CD4-positive, alpha-beta T cell treated with Interleukin-15 for 1 hour (primary cell): Measurements from ENCODE around the gene DBN1.
A peak's percentile ranks its signal among the peaks of the same experiment; 100 is the strongest.

ENCODE experiments used
- DNase-seq: peaks from one replicate; pipeline ENCODE4 v3.0.0-alpha.2; 2020

Gene DBN1

DNA sequence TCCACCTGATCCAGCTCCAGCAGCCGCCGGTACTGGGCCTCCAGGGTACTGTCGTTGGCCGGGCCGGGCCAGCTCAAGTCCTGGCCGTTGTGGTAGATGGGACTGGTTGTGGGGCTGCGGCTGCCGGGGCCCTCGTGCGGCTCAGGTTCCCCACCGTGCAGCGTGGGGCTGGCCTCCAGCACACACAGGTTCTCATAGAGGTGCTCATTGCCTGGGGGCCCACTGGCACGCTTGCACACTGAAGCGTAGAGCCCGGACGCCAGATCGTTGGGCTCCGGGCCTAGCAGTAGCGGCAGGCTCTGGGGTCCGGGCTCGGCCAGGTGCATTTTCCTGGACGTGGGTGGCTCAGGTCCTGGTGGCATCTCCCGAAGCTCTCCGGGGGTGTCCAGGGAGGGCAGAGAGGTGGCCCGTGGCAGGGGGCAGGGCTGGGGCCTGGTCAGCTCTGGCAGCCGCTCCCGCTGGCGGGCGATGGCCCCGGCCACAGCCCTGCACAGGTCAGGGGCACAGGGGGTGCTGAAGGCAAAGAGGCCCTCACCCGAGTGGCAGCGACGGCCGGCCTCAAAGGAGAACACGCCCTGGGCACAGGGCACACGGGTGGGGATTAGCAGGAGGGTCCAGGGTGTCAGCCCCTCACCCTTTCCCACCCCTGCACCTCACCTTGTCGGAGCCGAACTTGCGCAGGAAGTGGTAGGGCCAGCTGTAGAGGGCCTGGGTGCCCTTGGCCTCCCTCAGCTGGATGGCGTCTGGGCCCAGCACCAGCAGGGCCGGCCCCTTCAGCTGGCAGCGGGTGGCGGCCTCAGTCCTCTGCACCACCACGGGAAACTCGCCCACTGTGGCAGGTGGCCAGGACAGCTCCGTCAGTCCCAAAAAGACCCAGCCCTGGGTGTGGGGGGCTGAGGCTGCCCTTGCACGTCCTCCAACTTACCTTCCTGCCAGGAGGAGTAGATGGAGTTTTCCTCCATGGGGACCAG is 30.9 kb upstream of the DBN1 start:
- no peak for DNase-seq

DNA sequence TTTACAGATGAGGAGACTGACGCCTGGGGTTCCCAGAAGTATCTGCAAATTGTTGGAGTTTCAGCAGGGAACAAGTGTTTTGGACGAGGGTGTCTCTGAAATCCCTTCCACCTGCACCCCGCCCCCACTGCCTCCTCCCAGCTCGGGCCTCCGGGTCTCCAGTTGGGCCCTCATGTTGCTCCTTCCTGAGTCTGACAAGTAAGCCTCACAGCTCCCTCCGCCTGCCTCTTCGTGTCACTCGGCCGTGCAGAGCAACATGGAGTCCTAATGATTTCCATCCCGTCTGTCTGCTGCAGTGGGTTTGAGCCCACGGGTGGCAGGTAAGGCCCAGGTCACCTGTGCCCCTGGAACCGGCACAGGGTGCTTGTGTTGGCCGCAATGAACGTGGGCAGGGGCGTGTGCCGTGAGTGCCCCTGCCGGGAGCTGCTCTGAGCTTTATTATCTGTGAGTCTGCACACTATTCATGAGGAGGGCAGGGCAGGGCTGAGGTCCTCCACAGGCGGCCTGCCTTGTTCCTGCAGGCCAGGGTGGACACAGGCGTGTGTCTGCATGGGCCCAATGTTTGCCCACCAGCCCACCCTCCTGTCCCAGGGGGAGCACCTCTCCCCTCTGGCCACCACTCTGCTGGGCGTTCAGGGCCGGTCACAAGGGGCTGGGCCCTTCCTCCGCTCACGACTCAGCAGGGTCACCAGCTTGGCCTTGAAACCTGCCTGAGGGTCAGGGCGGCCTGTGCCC is 30.1 kb upstream of the DBN1 start:
- no peak for DNase-seq

DNA sequence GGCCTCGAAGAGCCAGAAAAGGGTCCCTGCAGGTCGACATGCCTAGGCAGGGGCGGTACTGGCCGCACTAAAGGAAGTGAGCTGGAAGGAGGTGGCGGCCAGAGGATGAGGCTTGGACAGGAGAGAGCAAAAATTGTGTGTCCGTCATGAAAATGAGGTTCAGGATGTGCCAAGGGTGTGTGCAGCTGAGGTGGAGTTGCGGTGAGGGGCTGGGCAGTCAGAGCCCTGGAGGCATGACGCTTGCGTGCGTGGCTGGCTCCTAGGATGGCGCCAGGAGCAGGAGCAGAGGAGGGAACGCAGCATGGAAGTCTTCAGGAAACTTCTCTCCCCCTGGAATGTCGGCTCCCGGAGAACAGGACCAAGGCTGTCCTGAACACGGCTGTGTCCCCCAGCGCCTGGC is 29.5 kb upstream of the DBN1 start:
- DNase-seq: no peak

DNA sequence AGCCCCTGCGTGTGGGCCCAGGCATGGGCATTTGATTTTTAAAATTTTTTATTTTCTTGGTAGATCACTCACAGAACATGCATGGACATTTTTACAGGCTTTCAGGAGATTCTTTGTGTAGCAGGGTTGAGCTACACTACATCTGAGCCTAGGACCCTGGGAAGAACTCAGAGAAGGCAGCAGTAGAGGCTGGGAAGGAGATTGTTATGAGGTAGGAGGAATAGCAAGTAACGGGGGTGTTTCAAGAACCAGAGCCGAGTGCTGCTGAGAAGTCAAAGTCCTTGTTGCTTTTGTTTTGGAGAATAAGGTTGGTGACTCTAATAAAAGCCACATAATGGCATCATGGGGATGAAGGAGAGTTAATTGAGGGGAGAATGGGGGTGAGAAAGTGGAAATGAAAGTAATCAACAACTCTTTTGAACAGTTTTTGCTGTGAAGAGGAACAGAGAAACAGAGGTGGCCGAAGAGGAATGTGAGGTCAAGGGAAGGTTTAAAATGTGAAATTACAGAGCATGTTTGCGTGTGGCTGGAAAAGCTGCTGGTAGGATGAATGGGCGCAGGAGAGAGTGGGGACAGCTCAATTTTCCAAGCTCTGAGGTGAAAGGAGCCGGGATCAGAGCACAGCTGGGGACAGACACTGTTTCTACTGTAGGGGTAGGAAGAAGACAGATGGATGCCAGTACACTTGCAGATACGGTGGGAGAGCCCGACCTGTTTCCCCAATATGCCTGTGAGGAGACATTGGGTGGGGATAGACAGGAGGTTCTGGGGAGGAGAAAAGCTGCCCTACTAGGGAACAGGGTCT is 28.6 kb upstream of the DBN1 start:
- no peak for DNase-seq

DNA sequence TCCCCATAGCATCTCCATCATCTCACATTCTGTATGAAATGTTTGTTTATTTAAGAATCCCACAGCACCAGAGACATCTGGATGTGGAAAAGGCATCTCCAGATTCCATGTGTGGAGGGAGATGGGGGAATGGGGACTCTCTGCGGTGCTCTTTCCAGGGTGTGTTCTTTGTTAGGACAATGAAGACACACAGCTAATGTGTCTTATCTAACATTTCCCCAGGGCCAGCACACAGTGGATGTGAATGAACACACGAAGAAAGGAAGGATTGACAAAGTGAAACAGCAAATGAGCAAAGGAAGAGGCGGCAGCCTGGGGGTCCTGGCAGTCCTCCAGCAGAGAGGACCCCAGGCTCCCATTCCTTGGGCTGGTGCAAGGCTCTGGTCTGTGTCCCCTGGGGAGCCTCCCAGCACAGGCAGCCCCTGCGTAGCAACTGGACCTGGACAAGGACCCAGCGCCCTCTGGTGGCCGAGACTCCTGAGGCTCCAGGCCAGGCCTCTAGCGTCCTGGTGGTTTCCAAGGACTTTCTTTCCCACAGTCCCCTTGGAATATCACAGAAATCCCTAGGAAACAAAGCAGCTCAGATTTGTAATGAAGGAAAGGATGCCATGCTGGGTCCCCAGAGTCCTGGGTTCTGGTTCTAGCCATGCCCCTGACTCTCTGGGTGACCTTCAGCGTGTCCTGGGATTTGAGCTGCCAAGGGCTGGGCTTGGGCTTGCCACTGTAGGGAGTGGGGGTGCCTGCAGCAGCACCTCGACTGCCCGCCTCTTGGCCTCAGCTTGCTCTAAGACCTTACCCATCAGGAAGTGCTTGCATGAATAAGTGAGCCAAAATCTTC is 27.5 kb upstream of the DBN1 start:
- peak; percentile 80 for DNase-seq

DNA sequence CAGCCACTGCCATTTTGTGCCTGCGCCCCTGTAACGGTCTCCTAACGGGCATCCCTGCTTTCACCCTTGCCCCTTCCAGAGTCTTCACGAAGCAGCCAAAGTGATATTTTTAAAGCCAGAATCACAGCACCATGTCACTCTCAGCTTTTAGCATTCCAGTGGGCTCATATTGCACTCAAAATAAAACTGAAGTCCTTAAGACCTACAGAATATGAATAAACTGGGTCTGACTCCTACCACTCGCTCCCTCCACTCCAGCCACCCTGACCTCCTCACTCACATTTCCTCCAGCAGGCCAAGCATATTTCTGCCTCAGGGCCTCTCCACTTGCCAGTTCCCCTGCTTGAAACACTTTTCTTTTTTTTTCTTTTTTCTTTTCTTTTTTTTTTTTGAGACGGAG is 26.4 kb upstream of the DBN1 start:
- DNase-seq: no peak

DNA sequence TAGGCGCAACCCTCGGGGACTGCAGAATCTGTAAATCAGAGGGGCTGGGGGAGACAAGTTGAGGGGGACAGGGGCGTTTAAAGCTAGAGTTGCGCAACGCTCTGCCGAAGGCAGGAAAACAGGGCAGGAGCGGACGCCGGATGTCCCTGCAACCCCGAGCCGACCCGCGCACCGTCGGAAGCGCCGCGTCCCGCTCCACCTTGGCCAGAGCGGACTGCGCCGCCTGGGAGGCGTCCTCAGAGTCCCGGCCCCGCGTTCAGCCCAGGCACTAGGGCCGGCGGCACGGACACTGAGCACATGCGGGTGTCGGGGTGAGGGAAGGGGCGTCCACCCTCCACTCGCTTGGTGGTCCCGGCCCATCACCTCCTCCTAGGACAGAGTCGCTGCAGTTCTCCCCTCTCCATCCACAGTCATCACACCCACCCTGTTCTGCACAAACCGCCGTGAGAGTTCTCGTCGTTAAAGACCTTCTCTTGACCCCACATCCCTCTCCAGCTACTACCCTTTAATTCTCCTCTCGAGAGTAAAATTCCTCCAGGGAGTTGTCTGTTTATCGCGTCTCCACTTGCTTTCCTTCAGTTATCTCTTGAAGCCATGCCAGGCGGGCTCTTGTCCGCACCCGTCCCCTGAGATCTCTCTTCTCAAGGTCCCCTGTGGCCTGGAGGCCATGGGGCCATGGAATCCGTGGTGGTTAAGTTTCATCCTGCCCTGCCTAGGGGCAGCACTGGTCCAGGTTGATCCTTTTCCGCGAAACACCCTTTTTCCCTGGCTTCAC is 24.8 kb upstream of the DBN1 start:
- DNase-seq: no peak

DNA sequence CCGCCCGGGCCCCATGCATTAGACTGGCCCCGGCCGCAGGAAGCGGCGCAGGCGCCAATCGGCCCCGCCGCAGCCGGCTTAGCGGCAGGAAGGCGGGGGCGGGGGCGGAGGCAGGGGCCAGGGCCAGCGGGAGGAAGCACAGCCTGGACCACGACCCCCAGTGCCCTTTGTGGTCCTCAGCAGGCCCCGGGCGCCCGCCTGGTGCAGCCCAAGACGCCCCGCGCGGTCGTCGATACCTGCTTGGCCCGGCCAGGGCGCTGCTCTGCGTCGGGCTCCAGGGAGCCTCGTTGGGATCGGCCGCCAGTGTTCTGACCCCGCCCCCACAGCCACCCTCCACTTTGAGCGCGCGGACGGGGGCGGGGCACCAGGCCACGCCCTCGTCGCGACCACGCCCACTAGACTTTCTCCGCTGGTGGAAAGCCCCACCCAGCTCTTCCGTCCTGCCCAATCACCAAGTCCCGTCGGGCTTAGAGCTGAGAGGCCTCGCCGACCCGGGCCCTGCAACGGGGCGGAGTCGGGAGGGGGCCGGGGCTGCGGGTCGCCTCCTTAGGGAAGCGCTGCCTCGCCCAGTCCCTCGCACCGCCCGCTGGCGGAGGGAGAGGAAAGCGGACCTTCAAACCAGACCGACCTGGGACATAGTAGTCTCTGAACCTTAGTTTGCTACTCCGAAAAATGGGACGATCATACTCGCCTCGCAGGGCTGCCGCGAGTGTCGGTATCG is 24.0 kb upstream of the DBN1 start, which contains the start of gene PDLIM7:
Gene PDLIM7, minus strand, starts transcription at position 313 of the 721 bp plus-strand sequence. CDS start 1,092 bp downstream, outside the sequence.
- peak; percentile 94 for DNase-seq

DNA sequence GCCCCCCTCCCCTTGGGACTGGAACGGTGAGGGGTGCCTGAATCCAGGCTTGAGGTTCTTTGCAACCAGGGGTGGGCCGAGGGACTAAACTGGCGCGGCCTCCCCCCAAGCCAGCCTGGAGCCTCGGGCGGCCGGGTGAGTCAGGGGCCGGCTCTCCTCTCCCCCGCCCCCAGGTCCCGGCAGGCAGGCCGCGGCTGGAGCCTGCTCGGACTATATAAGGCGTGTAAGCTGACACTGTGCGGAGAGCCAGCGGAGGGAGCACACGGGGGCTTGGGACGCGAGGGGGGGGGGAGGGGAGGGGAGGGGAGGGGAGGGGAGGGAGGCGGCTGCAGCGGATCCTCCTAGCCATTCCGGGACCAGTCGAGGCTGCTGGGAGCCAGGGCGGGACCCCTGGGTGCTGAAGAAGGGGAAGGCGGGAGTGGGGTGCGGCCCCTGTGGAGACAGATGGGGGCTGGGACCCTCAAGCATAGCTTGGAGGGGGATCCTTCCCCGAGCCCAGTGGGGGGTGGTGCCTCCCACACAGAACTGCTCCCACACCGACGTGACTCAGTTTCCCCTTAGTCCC is 23.4 kb upstream of the DBN1 start:
- DNase-seq: no peak

DNA sequence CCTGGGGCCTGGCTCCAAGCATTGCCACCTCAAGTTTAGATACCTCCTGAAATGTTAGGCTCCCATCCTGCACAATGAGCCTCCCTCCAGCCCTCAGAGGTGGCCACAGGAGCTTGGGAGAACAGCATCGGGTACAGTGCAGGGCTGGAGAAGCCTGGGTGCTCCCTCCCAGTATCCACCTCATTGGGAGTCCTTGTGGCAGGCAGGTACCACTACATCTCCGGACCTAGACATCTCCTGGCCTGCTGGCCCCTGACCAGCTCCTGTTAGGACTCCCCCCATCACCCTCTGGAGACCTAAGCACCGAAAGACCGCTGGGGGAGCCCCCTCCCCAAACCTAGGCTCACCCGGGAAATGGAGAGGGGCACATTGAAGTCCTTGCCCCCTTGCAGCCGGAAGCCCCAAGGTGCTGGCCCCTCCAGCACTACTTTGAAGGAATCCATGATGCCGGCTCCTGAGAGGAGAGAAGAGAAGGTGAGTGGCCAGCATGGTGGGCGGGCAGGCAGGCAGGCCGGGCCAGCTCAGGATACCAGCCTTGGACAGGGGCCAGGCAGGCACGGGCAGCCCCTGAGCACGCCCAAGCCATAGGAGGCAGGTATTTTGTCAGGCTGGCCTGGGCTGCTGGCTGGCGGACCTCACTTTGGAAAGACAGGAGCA is 22.8 kb upstream of the DBN1 start:
- DNase-seq: no peak

DNA sequence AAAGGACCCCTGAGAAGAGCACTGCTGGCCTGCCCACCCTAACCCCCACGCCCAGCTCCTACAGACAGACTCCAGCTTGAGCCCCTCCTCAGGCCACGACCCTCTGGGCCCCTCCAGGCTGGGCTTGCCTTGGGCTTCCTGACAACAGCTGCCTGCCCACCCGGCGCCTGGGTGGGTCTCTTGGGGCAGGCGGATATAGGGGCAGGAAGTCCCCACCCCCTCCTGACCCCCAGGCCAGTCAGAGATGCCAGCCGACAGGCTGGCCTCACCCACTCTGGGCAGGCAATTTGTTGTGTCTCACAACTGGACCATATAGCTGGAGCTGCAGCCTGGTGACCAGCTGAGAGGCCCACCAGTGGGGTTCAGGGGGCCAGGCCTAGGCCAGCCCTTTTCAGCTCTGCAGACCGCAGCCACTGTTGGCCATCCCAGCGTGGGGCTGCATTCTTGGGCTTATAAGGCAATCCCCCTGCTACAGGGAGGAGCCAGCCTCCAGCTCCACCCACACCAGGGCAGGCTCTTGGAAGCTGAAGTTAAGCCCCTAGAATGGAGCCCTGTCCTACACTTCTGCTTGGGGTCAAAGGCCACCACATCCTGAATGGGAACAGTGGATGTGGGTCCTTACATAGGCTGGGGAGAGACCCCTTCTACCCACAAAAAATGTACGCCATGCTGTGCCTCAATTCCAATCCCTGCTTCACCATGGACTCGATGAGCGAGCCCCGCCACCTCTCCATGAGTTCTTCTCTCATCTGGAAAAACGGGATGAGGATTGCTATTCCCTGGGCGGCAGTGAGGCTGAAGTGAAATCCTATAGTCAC is 22.0 kb upstream of the DBN1 start:
- no peak for DNase-seq

DNA sequence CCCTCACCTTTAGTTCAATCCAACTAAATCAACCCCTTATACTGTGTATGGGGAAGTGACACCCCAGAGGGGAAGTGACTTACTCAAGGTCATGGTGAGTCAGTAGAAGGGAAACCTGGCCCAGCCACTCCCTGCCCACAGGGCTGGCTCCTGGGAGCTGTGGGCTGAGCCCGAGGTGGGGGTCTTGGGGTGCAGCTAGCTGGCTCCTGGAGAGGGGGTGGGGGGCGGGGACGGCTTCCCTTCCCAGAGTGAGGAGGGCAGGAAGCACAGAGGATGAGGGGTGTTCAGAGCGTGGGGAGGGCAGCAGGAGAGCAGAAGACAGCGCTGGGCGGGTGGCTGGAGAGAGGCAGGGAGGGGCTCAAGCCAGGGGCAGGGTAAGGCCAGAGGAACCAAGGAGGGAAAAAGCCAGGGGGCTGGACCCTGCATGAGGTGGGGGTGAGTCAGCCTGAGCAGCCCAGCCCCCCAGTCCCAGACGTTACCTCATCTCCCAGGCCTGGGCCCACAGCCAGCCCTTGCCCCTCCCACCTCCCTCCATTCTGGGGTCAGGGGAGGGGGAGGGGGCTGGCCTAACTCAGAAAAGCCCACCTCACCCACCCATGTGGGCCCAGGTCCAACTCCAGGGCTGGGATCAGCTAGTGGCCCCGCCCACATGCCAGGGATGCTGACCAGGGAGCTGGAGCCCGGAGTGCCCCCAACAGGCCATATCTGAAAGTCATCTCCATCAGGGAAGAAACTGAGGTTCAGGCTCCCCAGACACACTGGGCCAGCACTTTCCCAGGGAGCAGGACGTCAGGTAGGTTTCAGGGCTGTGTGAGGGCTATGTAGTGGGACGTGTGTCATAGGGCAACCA is 21.1 kb upstream of the DBN1 start:
- DNase-seq: peak; percentile 75

DNA sequence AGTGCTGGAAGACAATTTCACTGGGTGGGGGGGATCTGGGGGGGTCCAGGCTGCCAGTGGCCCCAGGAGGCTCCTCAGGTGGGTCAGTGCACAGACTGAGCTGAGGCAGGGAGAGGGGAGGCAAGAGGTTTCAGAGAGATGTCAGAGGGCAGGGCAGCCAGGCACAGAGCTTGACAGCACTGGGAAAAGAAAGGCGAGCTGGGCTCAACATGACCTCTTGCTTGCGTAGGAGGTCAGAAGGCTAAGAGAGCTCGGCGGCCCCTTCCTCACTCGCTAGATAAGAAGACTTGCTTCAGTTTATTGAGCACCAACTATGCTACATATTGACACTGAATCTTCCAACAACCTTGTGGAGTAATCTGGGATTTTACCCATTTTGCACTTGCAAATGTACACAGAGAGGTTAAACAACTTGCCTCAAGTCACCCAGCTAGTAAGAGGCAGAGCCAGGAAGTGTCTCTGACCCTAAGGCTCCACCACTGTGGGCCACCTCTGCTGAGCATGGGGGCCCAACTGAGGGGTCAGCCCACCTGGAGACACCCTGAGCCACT is 20.4 kb upstream of the DBN1 start:
- no peak for DNase-seq

DNA sequence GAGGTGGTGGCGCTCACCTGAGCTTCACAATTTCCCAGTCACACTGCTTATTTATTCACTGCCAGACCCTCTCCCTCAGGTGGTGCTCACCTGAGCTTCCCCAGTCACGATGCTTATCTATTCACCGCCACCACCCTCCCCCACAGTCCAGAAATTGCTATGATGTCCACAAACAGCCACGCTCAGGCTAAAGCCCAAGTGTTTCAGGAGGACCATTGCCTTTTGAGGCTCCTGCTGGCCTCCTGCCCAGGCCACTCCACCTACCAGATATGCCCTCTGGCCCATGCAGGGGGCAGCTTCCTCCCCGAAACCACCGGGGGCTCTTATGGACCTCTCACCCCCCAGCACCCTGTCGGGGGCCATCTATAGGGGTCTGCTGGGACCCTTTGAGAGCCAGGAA is 19.4 kb upstream of the DBN1 start:
- no peak for DNase-seq

DNA sequence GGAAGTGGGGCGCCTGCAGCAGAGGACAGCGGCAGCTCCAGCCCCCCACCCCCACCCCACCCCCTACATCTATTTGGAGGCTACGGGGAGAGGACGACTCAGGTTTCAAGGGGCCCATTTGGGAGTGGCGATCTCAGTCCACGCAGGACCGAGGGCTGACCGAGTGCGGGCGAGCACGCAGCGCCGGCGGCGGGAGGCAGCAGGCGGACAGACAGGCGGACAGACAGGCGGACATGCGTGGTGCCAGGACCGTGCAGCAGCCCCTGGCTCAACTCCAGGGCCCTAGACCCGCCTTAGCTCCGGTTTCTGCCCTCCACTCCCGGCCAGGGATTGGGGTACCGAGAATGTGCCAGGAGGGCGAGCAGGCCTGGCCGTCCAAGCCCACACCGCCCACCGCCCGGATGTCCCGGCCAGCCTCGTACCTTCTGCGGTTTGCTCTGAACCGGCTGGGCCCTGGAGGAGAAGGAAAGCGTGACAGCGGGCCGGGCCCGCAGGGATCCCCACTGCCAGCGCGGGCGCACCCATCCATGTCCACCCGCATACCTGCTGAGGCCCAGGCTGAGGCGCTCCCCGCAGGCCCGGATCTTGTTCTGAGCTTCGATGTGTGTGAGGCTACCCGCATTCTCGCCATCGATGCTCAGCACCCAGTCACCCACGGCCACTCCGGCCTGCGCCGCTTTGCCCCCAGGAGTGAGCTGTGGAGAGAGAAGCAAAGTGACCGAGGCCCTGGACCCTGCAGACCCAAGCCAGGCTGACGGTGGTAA is 18.7 kb upstream of the DBN1 start:
- no peak for DNase-seq

DNA sequence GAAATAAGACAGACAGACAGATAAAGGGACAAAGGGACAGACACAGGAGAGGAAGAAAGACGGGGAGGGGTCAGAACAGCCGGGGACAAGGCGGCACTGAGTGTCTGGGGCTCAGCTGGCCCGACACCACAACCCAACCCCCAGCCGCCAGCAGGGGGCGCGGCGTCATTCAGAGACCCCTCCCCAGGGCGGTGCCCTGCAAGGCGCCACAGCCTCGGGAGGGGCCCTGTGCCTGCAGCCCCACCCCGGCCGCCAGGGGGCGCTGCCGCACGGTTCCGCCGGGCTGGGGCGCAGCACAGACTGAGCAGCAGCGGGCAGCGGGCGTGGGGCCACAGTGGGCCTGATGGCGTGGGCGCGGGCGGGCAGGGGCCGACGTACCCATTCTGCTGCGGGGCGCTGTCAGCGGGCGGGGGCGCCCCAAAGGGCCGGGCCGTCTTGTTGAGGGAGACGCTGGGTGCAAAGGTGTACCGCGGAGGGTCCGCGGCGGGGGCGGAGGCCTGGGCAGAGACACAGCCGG is 18.1 kb upstream of the DBN1 start:
- DNase-seq: no peak

DNA sequence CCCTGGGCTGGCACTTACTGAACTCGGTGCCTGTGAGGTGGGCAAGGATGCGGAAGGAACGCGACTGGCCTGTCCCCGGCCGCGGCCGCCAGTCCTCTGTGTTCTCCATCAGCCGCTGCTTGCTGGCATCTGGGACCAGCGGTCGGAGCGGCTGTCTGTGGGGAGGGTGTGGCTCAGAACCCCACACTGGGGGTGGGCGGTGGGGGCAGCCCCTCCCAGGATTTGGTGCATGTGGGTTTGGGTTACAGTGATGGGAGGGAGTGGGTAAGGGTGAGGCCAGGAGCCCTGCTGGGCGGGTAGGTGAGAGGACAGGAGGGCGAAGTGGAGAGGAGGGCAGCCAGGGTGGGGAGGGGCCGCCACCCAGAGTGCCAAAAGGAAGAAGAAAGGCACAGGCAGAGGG is 17.6 kb upstream of the DBN1 start:
- no peak for DNase-seq
